Osteoblast (primary cell): Measurements from ENCODE around the gene ADGRL3. TPM values are rescaled to one million over a fixed set of nuclear protein-coding genes. Genes with fewer than 3 reads are reported as not detected.

Source experiments
- DNase-seq: peaks from one replicate; pipeline ENCODE4 v3.0.0; 2011; ENCODE audit warnings: low spot score, mixed read lengths; ENCODE audit not compliant: insufficient read length; ENCODE audit errors: missing footprints
- H2AFZ ChIP-seq: 2 replicates; pipeline ENCODE4 v1.6.0; 2011; ENCODE audit warnings: mild to moderate bottlenecking, low read length
- H3K27ac ChIP-seq: 2 replicates; pipeline ENCODE4 v1.5.1; 2011; ENCODE audit warnings: mild to moderate bottlenecking, low read depth, low read length, moderate library complexity
- H3K27me3 ChIP-seq: 2 replicates; pipeline ENCODE4 v1.6.0; 2012; ENCODE audit warnings: mild to moderate bottlenecking, control low read depth, inconsistent platforms, low read length, moderate library complexity; ENCODE audit not compliant: insufficient read depth
- H3K36me3 ChIP-seq: 2 replicates; pipeline ENCODE4 v1.5.1; 2011; ENCODE audit warnings: mild to moderate bottlenecking, low read length, control low read depth, moderate library complexity; ENCODE audit not compliant: insufficient read depth
- H3K4me1 ChIP-seq: 2 replicates; pipeline ENCODE4 v1.5.1; 2011; ENCODE audit warnings: mild to moderate bottlenecking, low read length, control low read depth, moderate library complexity; ENCODE audit not compliant: insufficient read depth
- H3K4me2 ChIP-seq: 2 replicates; pipeline ENCODE4 v1.6.0; 2011; ENCODE audit warnings: mild to moderate bottlenecking, low read length; ENCODE audit not compliant: insufficient read depth
- H3K4me3 ChIP-seq: fragments of 200-600 bp; sonication (generic); 3 replicates; pipeline ENCODE4 v1.5.1; 2012; ENCODE audit warnings: mild to moderate bottlenecking, low read length, inconsistent platforms; ENCODE audit not compliant: insufficient read depth
- H3K79me2 ChIP-seq: 2 replicates; pipeline ENCODE4 v1.6.0; 2012; ENCODE audit warnings: mild to moderate bottlenecking, low read length, control low read depth, inconsistent platforms; ENCODE audit not compliant: insufficient read depth
- H3K9me3 ChIP-seq: 2 replicates; pipeline ENCODE4 v1.5.1; 2011; ENCODE audit warnings: low read depth, low read length, control low read depth
- H4K20me1 ChIP-seq: 2 replicates; pipeline ENCODE4 v1.6.0; 2012; ENCODE audit warnings: mild to moderate bottlenecking, low read length, control low read depth; ENCODE audit not compliant: insufficient read depth
- total RNA-seq: library from RNA; depleted of rRNA; stranded (reverse); fragments of >200 nt; gene quantifications from 2 replicates; pipeline ENCODE4 v1.2.3, GENCODE V29; 2012
- TF ChIP-seq, protein P1 (sequence below): IDR thresholded peaks from 2 replicates; pipeline ENCODE4 v1.5.1; 2011; ENCODE audit warnings: mild to moderate bottlenecking, low read depth, low read length, moderate library complexity; ENCODE audit errors: extremely low read depth

The ADGRL3 gene
- total RNA-seq, 1 donor = not detected

- TF ChIP-seq, protein P1, sequence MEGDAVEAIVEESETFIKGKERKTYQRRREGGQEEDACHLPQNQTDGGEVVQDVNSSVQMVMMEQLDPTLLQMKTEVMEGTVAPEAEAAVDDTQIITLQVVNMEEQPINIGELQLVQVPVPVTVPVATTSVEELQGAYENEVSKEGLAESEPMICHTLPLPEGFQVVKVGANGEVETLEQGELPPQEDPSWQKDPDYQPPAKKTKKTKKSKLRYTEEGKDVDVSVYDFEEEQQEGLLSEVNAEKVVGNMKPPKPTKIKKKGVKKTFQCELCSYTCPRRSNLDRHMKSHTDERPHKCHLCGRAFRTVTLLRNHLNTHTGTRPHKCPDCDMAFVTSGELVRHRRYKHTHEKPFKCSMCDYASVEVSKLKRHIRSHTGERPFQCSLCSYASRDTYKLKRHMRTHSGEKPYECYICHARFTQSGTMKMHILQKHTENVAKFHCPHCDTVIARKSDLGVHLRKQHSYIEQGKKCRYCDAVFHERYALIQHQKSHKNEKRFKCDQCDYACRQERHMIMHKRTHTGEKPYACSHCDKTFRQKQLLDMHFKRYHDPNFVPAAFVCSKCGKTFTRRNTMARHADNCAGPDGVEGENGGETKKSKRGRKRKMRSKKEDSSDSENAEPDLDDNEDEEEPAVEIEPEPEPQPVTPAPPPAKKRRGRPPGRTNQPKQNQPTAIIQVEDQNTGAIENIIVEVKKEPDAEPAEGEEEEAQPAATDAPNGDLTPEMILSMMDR = no peak
- H3K27me3 ChIP-seq = no peaks in the 10 kb centered on the region
- DNase-seq = no peak
- no peaks in the 10 kb centered on the region for H3K36me3 ChIP-seq
- H3K27ac ChIP-seq = no peak overlapping the region
- no peaks in the 10 kb centered on the region for H4K20me1 ChIP-seq
- H3K79me2 ChIP-seq = no peaks in the 10 kb centered on the region
- no peak overlapping the region for H3K4me2 ChIP-seq
- H2AFZ ChIP-seq = no peak overlapping the region
- H3K4me3 ChIP-seq = no peak overlapping the region
- H3K9me3 ChIP-seq = no peaks in the 10 kb centered on the region
- no peaks in the 10 kb centered on the region for H3K4me1 ChIP-seq
Measured at GRCh38 chr4:61889117-61889516, 689.0 kb downstream of the ADGRL3 start.

GRCh38 chr4:61890321-61890720 lies 690.2 kb downstream of the ADGRL3 start:
- Histone ChIP-seq H3K27me3 (no peaks in the 10 kb centered on the region), H4K20me1 (no peaks in the 10 kb centered on the region), H2AFZ (no peak overlapping the region), H3K36me3 (no peaks in the 10 kb centered on the region), H3K27ac (no peak overlapping the region), H3K9me3 (no peaks in the 10 kb centered on the region), H3K4me3 (no peak overlapping the region), H3K4me1 (no peaks in the 10 kb centered on the region), H3K79me2 (no peaks in the 10 kb centered on the region), H3K4me2 (no peak overlapping the region)
- no peak for DNase-seq
- TF ChIP-seq, protein P1 = no peak

DNA sequence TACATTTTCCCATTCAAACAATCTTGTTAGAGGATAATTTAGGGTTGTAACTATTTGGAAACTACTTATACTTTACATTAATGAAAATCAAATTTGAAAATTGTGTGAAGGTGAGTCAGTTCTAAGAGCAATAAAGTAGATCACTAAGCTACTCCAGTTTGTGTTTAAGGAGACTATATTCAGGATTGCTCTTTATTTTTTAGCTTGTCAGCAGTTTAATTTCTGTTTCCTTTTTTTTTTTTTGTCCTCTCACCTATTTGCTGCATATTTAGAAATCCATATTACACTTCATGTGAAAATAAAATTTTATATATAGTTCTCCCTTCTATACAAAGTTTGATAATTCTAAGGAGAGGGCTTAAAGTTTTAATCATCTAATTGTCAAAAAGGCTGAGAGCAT lies 691.8 kb downstream of the ADGRL3 start:
- Histone ChIP-seq H3K9me3 (no peaks in the 10 kb centered on the region), H4K20me1 (no peaks in the 10 kb centered on the region), H3K36me3 (no peaks in the 10 kb centered on the region), H3K27me3 (no peaks in the 10 kb centered on the region), H2AFZ (no peak overlapping the region), H3K79me2 (no peaks in the 10 kb centered on the region), H3K4me3 (no peak overlapping the region), H3K4me2 (no peak overlapping the region), H3K27ac (no peak overlapping the region), H3K4me1 (no peaks in the 10 kb centered on the region)
- DNase-seq = no peak
- TF ChIP-seq, protein P1 = no peak

DNA sequence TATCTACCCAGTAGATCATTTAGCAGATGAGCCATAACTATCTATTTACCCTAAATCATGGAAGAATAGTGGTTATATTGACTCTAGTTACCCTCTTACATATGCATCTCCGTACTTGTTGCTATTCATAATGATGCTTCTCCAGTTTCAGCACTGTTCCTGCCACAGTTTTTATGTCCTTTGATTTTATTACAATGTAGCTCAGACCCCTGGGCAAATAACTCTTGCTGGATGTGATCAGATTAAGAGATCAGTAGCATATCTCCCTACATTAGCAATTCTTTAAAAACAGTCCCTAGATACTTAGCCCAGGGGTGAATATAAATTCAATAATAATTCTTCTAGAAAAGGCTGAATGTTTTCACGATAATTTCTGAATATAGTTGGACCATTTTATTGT lies 696.5 kb downstream of the ADGRL3 start:
- Histone ChIP-seq H2AFZ (no peak overlapping the region), H3K36me3 (no peaks in the 10 kb centered on the region), H3K79me2 (no peaks in the 10 kb centered on the region), H3K4me1 (no peaks in the 10 kb centered on the region), H3K4me3 (no peak overlapping the region), H3K27ac (no peak overlapping the region), H3K4me2 (no peak overlapping the region), H4K20me1 (no peaks in the 10 kb centered on the region), H3K27me3 (no peaks in the 10 kb centered on the region), H3K9me3 (no peaks in the 10 kb centered on the region)
- TF ChIP-seq, protein P1 = no peak
- no peak for DNase-seq
